Chondrocyte (in vitro differentiated cells): ENCODE data around the gene HSF2BP. TPM values are rescaled to one million over a fixed set of nuclear protein-coding genes. Genes with fewer than 3 reads are reported as not detected.
A peak's percentile ranks its signal among the peaks of the same experiment; 100 is the strongest.
"Not testable (repeated sequence)": the region's sequence is repeated elsewhere in the genome, so short reads cannot be mapped to it uniquely, and the experiment has no call there.

Experiments
- DNase-seq: peaks from one replicate; pipeline ENCODE4 v3.0.0; 2021; ENCODE audit warnings: mixed read lengths, low spot score
- H3K27ac Mint-ChIP-seq: one replicate; pipeline ENCODE4 v1.8.0; 2021; ENCODE audit warnings: mild to moderate bottlenecking, moderate library complexity, mixed read lengths; ENCODE audit not compliant: unreplicated experiment
- H3K27me3 Mint-ChIP-seq: 2 replicates; pipeline ENCODE4 v1.8.0; 2021; ENCODE audit warnings: low read depth, mixed read lengths
- H3K36me3 Mint-ChIP-seq: 2 replicates; pipeline ENCODE4 v1.8.0; 2021; ENCODE audit warnings: low read depth, mixed read lengths
- H3K4me1 Mint-ChIP-seq: 2 replicates; pipeline ENCODE4 v1.8.0; 2021; ENCODE audit warnings: low read depth, mild to moderate bottlenecking, mixed read lengths
- H3K4me3 Mint-ChIP-seq: one replicate; pipeline ENCODE4 v1.8.0; 2021; ENCODE audit warnings: mild to moderate bottlenecking, moderate library complexity, mixed read lengths; ENCODE audit not compliant: unreplicated experiment
- H3K9me3 Mint-ChIP-seq: 2 replicates; pipeline ENCODE4 v1.8.0; 2021; ENCODE audit warnings: low read depth, mixed read lengths
- CTCF ChIP-seq: fragments of 200-600 bp; sonication (generic); IDR thresholded peaks from 2 replicates; pipeline ENCODE4 v1.5.0; 2021; ENCODE audit warnings: antibody characterized with exemption, mild to moderate bottlenecking, moderate library complexity
- total RNA-seq: library from RNA; stranded (reverse); gene quantifications from 3 replicates; pipeline ENCODE4 v1.2.1, GENCODE V29; 2021

Gene HSF2BP
- total RNA-seq, 1 donor from 2014 or later = 3.5 TPM

DNA sequence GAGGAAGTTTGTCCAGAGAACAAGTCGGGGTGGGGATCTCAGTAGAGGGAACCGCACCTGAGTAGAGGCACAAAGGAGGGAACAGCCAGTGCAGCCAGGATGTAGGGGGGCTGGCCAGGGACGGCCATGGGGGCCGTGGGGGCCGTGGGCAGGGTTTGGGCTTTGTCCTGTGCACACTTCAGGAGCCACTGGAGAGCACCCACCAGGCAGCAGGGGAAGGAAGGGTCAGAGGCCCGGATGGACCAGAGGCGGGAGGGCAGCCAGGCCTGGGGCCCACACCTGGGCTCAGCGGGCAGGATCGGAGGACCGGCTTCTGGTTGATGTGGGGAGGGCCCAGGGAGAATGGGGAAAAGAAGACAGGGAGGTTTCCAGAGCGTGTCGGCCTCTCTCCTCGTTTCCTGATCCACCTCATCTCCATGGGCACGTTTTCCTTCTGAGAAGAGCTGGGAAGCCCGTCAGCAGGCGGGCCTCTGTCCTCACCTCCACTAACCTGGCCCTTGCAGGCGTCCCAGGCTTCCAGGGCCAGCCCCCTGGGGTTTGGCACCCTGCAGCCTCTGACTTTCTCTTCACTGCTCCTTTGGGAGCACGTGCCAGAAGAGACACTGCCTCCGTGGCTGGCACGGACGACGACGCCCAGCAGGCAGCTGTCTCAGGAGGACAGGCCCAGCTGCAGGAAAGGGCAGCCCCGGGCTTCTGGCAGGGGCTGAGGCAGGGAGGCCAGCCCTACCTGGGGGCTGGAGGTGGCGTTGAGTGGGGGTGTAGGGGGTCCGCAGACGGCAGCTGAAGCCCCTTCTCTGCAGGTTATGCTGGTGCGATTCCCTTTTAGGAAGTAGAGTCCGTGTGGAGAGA lies 42.9 kb upstream of the HSF2BP start:
- peak overlapping the region; percentile 94 for H3K27ac Mint-ChIP-seq
- H3K4me1 Mint-ChIP-seq = peaks cover 55% of the 10 kb centered on the region
- no peak for DNase-seq
- peaks cover 1% of the 10 kb centered on the region for H3K36me3 Mint-ChIP-seq
- no peaks in the 10 kb centered on the region for H3K9me3 Mint-ChIP-seq
- no peak for TF ChIP-seq CTCF
- H3K27me3 Mint-ChIP-seq = no peaks in the 10 kb centered on the region
- peak overlapping the region; percentile 34 for H3K4me3 Mint-ChIP-seq

DNA sequence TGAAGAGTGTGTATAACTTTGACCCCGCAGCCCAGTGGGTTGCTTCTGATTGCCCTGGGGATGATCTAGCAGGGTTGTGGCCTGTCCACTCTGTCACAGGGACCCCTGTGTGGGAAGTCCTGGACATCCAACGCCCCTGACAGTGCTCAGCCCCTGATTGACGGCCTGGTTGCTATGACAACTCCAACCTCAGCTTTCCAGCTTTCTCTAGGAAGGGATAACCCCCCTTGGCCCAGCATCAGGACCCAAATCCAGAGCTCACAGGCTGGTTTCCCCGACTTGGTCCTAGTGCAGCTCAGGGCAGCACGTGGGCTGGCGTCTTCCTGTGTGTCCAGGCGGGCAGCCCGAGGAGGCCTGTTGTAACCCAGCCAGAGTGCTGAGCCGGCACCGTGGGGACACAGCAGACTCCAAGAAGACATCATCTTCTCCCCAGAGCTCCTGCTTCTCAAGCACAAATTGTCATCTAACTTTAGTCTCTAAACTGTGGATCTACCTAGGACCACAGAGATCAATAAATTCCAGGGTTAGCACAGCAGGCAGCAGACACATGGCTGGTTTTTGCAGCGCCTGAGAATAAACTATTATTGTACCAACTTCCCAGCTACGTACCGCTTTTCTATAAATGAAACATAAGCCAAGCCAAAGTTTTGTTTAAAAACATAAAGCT lies 40.8 kb upstream of the HSF2BP start:
- Mint-ChIP-seq H3K9me3 (no peaks in the 10 kb centered on the region), H3K4me3 (no peak overlapping the region), H3K27me3 (no peaks in the 10 kb centered on the region), H3K27ac (peak overlapping the region; percentile 86), H3K36me3 (peaks cover 7% of the 10 kb centered on the region), H3K4me1 (peaks cover 55% of the 10 kb centered on the region)
- no peak for TF ChIP-seq CTCF
- DNase-seq = no peak

GRCh38 chr21:43699492-43699777 lies 40.1 kb upstream of the HSF2BP start:
- H3K4me1 Mint-ChIP-seq = peaks cover 55% of the 10 kb centered on the region
- H3K9me3 Mint-ChIP-seq, DNase-seq, H3K36me3 Mint-ChIP-seq, H3K4me3 Mint-ChIP-seq, H3K27me3 Mint-ChIP-seq: not testable (repeated sequence)
- H3K27ac Mint-ChIP-seq = peak overlapping the region; percentile 86

- no peak for TF ChIP-seq CTCF
- H3K4me3 Mint-ChIP-seq = no peak overlapping the region
- H3K4me1 Mint-ChIP-seq = peaks cover 43% of the 10 kb centered on the region
- peak; percentile 36 for DNase-seq
- H3K27me3 Mint-ChIP-seq = no peaks in the 10 kb centered on the region
- peak overlapping the region; percentile 37 for H3K27ac Mint-ChIP-seq
- peaks cover 14% of the 10 kb centered on the region for H3K36me3 Mint-ChIP-seq
- no peaks in the 10 kb centered on the region for H3K9me3 Mint-ChIP-seq
Measured at GRCh38 chr21:43697758-43698643, 38.7 kb upstream of the HSF2BP start.

DNA sequence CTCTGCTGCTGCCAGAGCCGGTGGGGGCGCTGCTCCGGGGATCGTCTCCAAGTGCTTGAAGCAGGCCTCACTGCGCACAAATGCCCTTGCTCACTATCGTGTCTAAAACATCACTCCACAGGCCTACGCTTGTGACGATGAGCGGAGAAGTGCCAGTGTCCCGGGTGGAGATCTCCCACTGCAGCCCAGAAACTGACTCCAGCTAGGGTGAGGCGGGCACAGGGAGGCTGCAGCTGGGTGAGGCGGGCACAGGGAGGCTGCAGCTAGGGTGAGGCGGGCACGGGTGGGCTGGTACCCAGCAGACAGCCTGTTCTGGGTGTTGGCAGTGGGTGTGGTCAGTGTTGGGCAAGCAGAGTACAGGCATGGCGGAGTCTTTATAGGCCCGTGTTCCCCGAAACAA lies 36.9 kb upstream of the HSF2BP start:
- Mint-ChIP-seq H3K27ac (no peak overlapping the region), H3K4me1 (peaks cover 34% of the 10 kb centered on the region), H3K4me3 (no peak overlapping the region), H3K36me3 (peaks cover 18% of the 10 kb centered on the region), H3K9me3 (no peaks in the 10 kb centered on the region), H3K27me3 (no peaks in the 10 kb centered on the region)
- peak; percentile 85 for DNase-seq
- TF ChIP-seq CTCF = no peak
